HEK293 (cell line): ENCODE results near the gene CBX2.

ENCODE experiments used
- BCL11B ChIP-seq: fragments of 450-650 bp; formaldehyde crosslinking; IDR thresholded peaks from 2 replicates; pipeline ENCODE4 v1.5.1; 2016; ENCODE audit warnings: low read depth, missing biosample characterization, missing genetic modification characterization
- GLI2 ChIP-seq: fragments of 450-650 bp; formaldehyde crosslinking; IDR thresholded peaks from 2 replicates; pipeline ENCODE4; 2017; ENCODE audit warnings: missing biosample characterization, missing genetic modification characterization, low read depth, borderline replicate concordance
- HOXD13 ChIP-seq: sonication (generic); formaldehyde crosslinking; IDR thresholded peaks from 2 replicates; pipeline ENCODE4 v1.8.0; 2022; ENCODE audit warnings: missing genetic modification reagents, borderline replicate concordance
- INSM2 ChIP-seq: fragments of 450-650 bp; formaldehyde crosslinking; IDR thresholded peaks from 2 replicates; pipeline ENCODE4 v1.5.1; 2016; ENCODE audit warnings: missing biosample characterization, missing genetic modification characterization
- MZF1 ChIP-seq: fragments of 450-650 bp; formaldehyde crosslinking; IDR thresholded peaks from 2 replicates; pipeline ENCODE4 v1.5.1; 2017; ENCODE audit warnings: missing biosample characterization, missing genetic modification characterization, borderline replicate concordance
- OVOL3 ChIP-seq: fragments of 450-650 bp; formaldehyde crosslinking; IDR thresholded peaks from 2 replicates; pipeline ENCODE4 v1.5.1; 2016; ENCODE audit warnings: missing biosample characterization, missing genetic modification characterization
- PRDM10 ChIP-seq: fragments of 450-650 bp; formaldehyde crosslinking; IDR thresholded peaks from 2 replicates; pipeline ENCODE4 v1.5.1; 2016; ENCODE audit warnings: missing biosample characterization, missing genetic modification characterization
- SCRT1 ChIP-seq: fragments of 450-650 bp; formaldehyde crosslinking; IDR thresholded peaks from 2 replicates; pipeline ENCODE4 v1.5.1; 2016; ENCODE audit warnings: missing biosample characterization, missing genetic modification characterization, borderline replicate concordance
- SETDB1 ChIP-seq: IDR thresholded peaks from one replicate; pipeline ENCODE4 v1.6.1; 2017; ENCODE audit warnings: mild to moderate bottlenecking, low read length, moderate library complexity, mixed read lengths; ENCODE audit not compliant: insufficient read length
- SP3 ChIP-seq: fragments of 450-650 bp; formaldehyde crosslinking; IDR thresholded peaks from 2 replicates; pipeline ENCODE4 v1.5.1; 2016; ENCODE audit warnings: missing biosample characterization, missing genetic modification characterization
- YY2 ChIP-seq: fragments of 450-650 bp; formaldehyde crosslinking; IDR thresholded peaks from 2 replicates; pipeline ENCODE4 v1.5.1; 2016; ENCODE audit warnings: missing biosample characterization, missing genetic modification characterization
- ZBTB48 ChIP-seq: fragments of 450-650 bp; formaldehyde crosslinking; IDR thresholded peaks from 2 replicates; pipeline ENCODE4 v1.5.1; 2016; ENCODE audit warnings: missing biosample characterization, missing genetic modification characterization
- ZBTB7A ChIP-seq: fragments of 450-650 bp; formaldehyde crosslinking; IDR thresholded peaks from 2 replicates; pipeline ENCODE4 v1.5.1; 2016; ENCODE audit warnings: low read depth, missing biosample characterization, missing genetic modification characterization
- ZBTB8A ChIP-seq: fragments of 450-650 bp; formaldehyde crosslinking; IDR thresholded peaks from 2 replicates; pipeline ENCODE4 v1.5.1; 2016; ENCODE audit warnings: missing biosample characterization, missing genetic modification characterization
- ZNF174 ChIP-seq: fragments of 450-650 bp; formaldehyde crosslinking; IDR thresholded peaks from 2 replicates; pipeline ENCODE4 v1.5.0; 2017; ENCODE audit warnings: missing biosample characterization, mild to moderate bottlenecking, missing genetic modification characterization
- ZNF221 ChIP-seq: fragments of 450-650 bp; formaldehyde crosslinking; IDR thresholded peaks from 2 replicates; pipeline ENCODE4 v1.5.1; 2017; ENCODE audit warnings: missing biosample characterization, missing genetic modification characterization, borderline replicate concordance
- ZNF280C ChIP-seq: fragments of 450-650 bp; formaldehyde crosslinking; IDR thresholded peaks from 2 replicates; pipeline ENCODE4 v1.5.1; 2016; ENCODE audit warnings: missing biosample characterization, missing genetic modification characterization
- ZNF341 ChIP-seq: fragments of 450-650 bp; formaldehyde crosslinking; IDR thresholded peaks from 2 replicates; pipeline ENCODE4; 2016; ENCODE audit warnings: low read depth, missing biosample characterization, missing genetic modification characterization
- ZNF404 ChIP-seq: fragments of 450-650 bp; formaldehyde crosslinking; IDR thresholded peaks from 2 replicates; pipeline ENCODE4 v1.5.1; 2017; ENCODE audit warnings: missing biosample characterization, missing genetic modification characterization
- ZNF585B ChIP-seq: fragments of 450-650 bp; formaldehyde crosslinking; IDR thresholded peaks from 2 replicates; pipeline ENCODE4 v1.5.1; 2016; ENCODE audit warnings: missing biosample characterization, missing genetic modification characterization
- ZNF610 ChIP-seq: fragments of 450-650 bp; formaldehyde crosslinking; IDR thresholded peaks from 2 replicates; pipeline ENCODE4 v1.5.1; 2016; ENCODE audit warnings: missing biosample characterization, missing genetic modification characterization, borderline replicate concordance
- ZNF654 ChIP-seq: fragments of 450-650 bp; formaldehyde crosslinking; IDR thresholded peaks from 2 replicates; pipeline ENCODE4 v1.5.1; 2016; ENCODE audit warnings: low read depth, missing biosample characterization, missing genetic modification characterization
- ZSCAN5A ChIP-seq: fragments of 450-650 bp; formaldehyde crosslinking; IDR thresholded peaks from 2 replicates; pipeline ENCODE4 v1.5.1; 2016; ENCODE audit warnings: missing biosample characterization, missing genetic modification characterization

Gene CBX2

GRCh38 chr17:79779661-79780365, 1.9 kb downstream of the CBX2 start (continued):
- no peak for TF ChIP-seq INSM2
- TF ChIP-seq SETDB1, result no peak
- no peak for TF ChIP-seq GLI2
- 0 out of 2 replicates have a peak, but pooled peaks have one; percentile 1 for TF ChIP-seq ZBTB48 (tag by site-specific recombination)
- no peak for TF ChIP-seq ZNF174
- no peak for TF ChIP-seq ZNF404 (tag by site-specific recombination)
- TF ChIP-seq YY2 (tag by site-specific recombination), result no peak
- no peak for TF ChIP-seq BCL11B (tag by site-specific recombination)
- TF ChIP-seq HOXD13 (CRISPR knock-in tag), result no peak
- no peak for TF ChIP-seq ZNF221
- no peak for TF ChIP-seq ZBTB8A (tag by site-specific recombination)
- no peak for TF ChIP-seq OVOL3
- TF ChIP-seq MZF1, result no peak
- no peak for TF ChIP-seq ZNF654 (tag by site-specific recombination)
- 0 out of 2 replicates have a peak, but pooled peaks have one; percentile 11 for TF ChIP-seq ZNF341 (tag by site-specific recombination)
- TF ChIP-seq ZNF585B (tag by site-specific recombination), result no peak
- TF ChIP-seq ZNF610 (tag by site-specific recombination), result no peak
- no peak for TF ChIP-seq ZBTB7A
- no peak for TF ChIP-seq ZNF280C (tag by site-specific recombination)
- TF ChIP-seq SCRT1, result no peak
- TF ChIP-seq SP3 (tag by site-specific recombination), result no peak
- no peak for TF ChIP-seq ZSCAN5A (tag by site-specific recombination)
- 0 out of 2 replicates have a peak, but pooled peaks have one; percentile 36 for TF ChIP-seq PRDM10 (tag by site-specific recombination)
